Measurements from ENCODE around the gene FXYD6. TPM values are rescaled to one million over a fixed set of nuclear protein-coding genes. Genes with fewer than 3 reads are reported as not detected.

Gene FXYD6
- total RNA-seq, 1 experiment from 2014 or later: 1.0 TPM

DNA sequence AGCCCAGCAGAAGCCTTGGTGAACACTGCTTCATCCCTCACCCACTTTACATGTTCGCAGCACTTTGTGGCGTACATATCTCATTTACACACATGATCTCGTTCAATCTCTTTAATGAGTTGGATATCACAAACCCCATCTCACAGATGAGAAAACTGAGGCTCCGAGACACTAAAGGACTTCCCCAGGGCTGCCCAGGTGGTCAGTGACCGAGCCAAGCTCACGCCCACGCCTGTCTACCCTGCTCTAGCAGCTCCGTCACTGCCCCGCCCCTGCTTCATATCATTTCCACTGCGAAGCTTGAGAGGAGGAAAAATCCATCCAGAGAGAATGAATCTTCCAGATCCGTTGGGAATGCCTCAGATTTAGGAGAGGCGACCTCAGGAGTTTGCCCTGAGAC is 67.7 kb downstream of the FXYD6 start:
- TF ChIP-seq, protein P1, sequence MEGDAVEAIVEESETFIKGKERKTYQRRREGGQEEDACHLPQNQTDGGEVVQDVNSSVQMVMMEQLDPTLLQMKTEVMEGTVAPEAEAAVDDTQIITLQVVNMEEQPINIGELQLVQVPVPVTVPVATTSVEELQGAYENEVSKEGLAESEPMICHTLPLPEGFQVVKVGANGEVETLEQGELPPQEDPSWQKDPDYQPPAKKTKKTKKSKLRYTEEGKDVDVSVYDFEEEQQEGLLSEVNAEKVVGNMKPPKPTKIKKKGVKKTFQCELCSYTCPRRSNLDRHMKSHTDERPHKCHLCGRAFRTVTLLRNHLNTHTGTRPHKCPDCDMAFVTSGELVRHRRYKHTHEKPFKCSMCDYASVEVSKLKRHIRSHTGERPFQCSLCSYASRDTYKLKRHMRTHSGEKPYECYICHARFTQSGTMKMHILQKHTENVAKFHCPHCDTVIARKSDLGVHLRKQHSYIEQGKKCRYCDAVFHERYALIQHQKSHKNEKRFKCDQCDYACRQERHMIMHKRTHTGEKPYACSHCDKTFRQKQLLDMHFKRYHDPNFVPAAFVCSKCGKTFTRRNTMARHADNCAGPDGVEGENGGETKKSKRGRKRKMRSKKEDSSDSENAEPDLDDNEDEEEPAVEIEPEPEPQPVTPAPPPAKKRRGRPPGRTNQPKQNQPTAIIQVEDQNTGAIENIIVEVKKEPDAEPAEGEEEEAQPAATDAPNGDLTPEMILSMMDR (IDR thresholded peaks at IDR 0.05; ENCODE audit: insufficient read depth in 1 of 2, low read depth in 1 of 2, low read length in 1 of 2, severe bottlenecking in 1 of 2, unreplicated experiment in 1 of 2): no peak
- Histone ChIP-seq H3K36me3 (ENCODE audit: control insufficient read depth, insufficient read depth, low read length) (no peaks in the 10 kb centered on the region), H3K27me3 (replicated peaks; ENCODE audit: control insufficient read depth, insufficient read depth, low read length) (no peaks in the 10 kb centered on the region), H3K4me3 (ENCODE audit: low read depth, low read length) (no peak overlapping the region), H3K4me1 (no peaks in the 10 kb centered on the region), H3K9me3 (no peaks in the 10 kb centered on the region)
- Mint-ChIP-seq H3K4me1 (ENCODE audit: low read depth, unreplicated experiment) (peaks cover 8% of the 10 kb centered on the region), H3K27ac (ENCODE audit: unreplicated experiment) (no peak overlapping the region), H3K4me3 (ENCODE audit: unreplicated experiment) (no peak overlapping the region), H3K27me3 (ENCODE audit: insufficient read depth, unreplicated experiment) (peaks cover 14% of the 10 kb centered on the region), H3K36me3 (ENCODE audit: insufficient read depth, unreplicated experiment) (no peaks in the 10 kb centered on the region), H3K9me3 (ENCODE audit: unreplicated experiment) (no peaks in the 10 kb centered on the region)
- DNase-seq: no peak
- BruUV-seq (replicated peaks): no TSS peak
- ChIA-PET POLR2A (no interaction called here), CTCF (interaction anchor here (0.5 to 4.7 kb wide), 17 partner anchors 8 to 392 kb away, joined by 3 to 132 read pairs (median 5); no protein-coding TSS in a partner anchor)
- intact Hi-C loops (cut with micrococcal nuclease; ENCODE audit: unreplicated experiment): loop anchor here (1.0 to 5.0 kb wide), 3 partner anchors 91 to 382 kb away; no protein-coding TSS in a partner anchor

DNA sequence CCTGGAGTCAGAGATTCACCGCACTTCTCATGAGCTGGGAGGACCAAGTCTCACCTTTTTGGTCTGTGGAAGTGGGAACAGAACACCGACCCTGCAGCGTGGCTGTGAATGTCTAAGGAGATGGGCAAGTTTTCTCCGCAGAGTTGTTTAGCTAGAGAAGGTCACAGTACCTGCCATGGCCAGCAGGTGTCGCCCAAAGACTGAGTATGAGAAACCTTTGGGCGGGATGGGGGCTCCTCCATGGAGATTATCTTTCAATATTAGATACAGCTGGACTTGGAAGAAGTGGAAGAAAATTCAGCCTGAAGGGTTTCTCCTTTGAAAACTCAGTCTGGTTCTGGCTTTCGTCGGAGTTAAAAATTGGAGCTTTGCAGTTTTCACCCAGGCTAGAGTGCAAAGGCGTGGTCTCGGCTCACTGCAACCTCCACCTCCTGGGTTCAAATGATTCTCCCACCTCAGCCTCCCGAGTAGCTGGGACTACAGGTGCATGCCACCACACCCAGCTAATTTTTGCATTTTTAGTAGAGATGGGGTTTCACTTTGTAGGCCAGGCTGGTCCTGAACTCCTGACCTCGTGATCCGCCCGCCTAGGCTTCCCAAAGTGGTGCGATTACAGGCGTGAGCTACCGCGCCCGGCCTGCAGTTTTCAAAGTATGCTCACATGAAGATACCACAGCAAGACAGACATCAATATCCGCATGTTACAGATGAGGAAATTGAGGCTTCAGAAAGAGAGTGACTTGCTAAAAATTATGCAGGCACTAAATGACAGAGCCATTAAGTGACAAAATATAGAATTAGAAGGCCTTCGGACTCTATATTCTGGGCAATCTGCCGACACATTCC is 68.8 kb downstream of the FXYD6 start:
- no peak overlapping the region for H3K4me3 Mint-ChIP-seq (ENCODE audit: unreplicated experiment)
- H3K9me3 ChIP-seq: no peaks in the 10 kb centered on the region
- H3K4me1 Mint-ChIP-seq (ENCODE audit: low read depth, unreplicated experiment): no peaks in the 10 kb centered on the region
- no peaks in the 10 kb centered on the region for H3K4me1 ChIP-seq
- TF ChIP-seq, protein P1 (IDR thresholded peaks at IDR 0.05; ENCODE audit: insufficient read depth in 1 of 2, low read depth in 1 of 2, low read length in 1 of 2, severe bottlenecking in 1 of 2, unreplicated experiment in 1 of 2): peak; percentile 97 to 98
- peaks cover 15% of the 10 kb centered on the region for H3K27me3 Mint-ChIP-seq (ENCODE audit: insufficient read depth, unreplicated experiment)
- H3K4me3 ChIP-seq (ENCODE audit: low read depth, low read length): no peak overlapping the region
- H3K27me3 ChIP-seq (replicated peaks; ENCODE audit: control insufficient read depth, insufficient read depth, low read length): no peaks in the 10 kb centered on the region
- no peak overlapping the region for H3K27ac Mint-ChIP-seq (ENCODE audit: unreplicated experiment)
- H3K36me3 Mint-ChIP-seq (ENCODE audit: insufficient read depth, unreplicated experiment): no peaks in the 10 kb centered on the region
- H3K9me3 Mint-ChIP-seq (ENCODE audit: unreplicated experiment): no peaks in the 10 kb centered on the region
- CTCF ChIA-PET: interaction anchor here (0.6 to 4.7 kb wide), 28 partner anchors 7 to 1589 kb away, joined by 3 to 132 read pairs (median 4); partner anchors contain the start of gene TMPRSS4
- no TSS peak for BruUV-seq (replicated peaks)
- intact Hi-C loops (cut with micrococcal nuclease; ENCODE audit: unreplicated experiment): loop anchor here (1.0 to 5.0 kb wide), 3 partner anchors 10 to 140 kb away; no protein-coding TSS in a partner anchor
- H3K36me3 ChIP-seq (ENCODE audit: control insufficient read depth, insufficient read depth, low read length): no peaks in the 10 kb centered on the region
- POLR2A ChIA-PET: interaction anchor here (1.0 kb wide), 1 partner anchor 10 kb away, joined by 4 read pairs; no protein-coding TSS in a partner anchor
- DNase-seq: peak; percentile 76 to 85

DNA sequence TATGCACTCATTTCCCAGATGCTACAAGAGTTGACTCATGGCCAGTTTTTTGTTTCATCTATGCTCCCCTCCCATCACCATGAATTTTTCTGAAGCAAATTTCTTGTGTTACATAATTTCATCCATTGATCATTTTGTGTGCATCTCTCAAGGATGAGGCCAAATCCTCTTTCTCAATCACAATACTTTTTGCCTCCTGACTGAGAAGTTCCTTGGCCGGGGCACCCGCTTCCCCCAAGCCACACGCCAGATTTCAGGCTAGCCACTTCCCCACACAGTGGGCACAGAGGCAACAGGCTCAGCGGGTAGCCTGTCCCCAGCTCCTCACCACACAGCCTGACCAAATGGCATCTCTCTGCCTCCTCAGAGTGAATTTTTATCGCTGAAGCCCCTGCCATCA is 69.6 kb downstream of the FXYD6 start:
- Histone ChIP-seq H3K27me3 (replicated peaks; ENCODE audit: control insufficient read depth, insufficient read depth, low read length) (no peaks in the 10 kb centered on the region), H3K4me3 (ENCODE audit: low read depth, low read length) (no peak overlapping the region), H3K36me3 (ENCODE audit: control insufficient read depth, insufficient read depth, low read length) (no peaks in the 10 kb centered on the region), H3K4me1 (no peaks in the 10 kb centered on the region), H3K9me3 (no peaks in the 10 kb centered on the region)
- no peaks in the 10 kb centered on the region for H3K9me3 Mint-ChIP-seq (ENCODE audit: unreplicated experiment)
- DNase-seq: no peak
- H3K4me1 Mint-ChIP-seq (ENCODE audit: low read depth, unreplicated experiment): no peaks in the 10 kb centered on the region
- H3K27me3 Mint-ChIP-seq (ENCODE audit: insufficient read depth, unreplicated experiment): peaks cover 15% of the 10 kb centered on the region
- no peak overlapping the region for H3K4me3 Mint-ChIP-seq (ENCODE audit: unreplicated experiment)
- no TSS peak for BruUV-seq (replicated peaks)
- no peaks in the 10 kb centered on the region for H3K36me3 Mint-ChIP-seq (ENCODE audit: insufficient read depth, unreplicated experiment)
- intact Hi-C loops (cut with micrococcal nuclease; ENCODE audit: unreplicated experiment): loop anchor here (1.0 to 5.0 kb wide), 3 partner anchors 10 to 140 kb away; no protein-coding TSS in a partner anchor
- ChIA-PET POLR2A (interaction anchor here (1.0 kb wide), 1 partner anchor 11 kb away, joined by 4 read pairs; no protein-coding TSS in a partner anchor), CTCF (interaction anchor here (0.8 to 4.7 kb wide), 21 partner anchors 11 to 384 kb away, joined by 3 to 132 read pairs (median 5); partner anchors contain the start of gene TMPRSS4)
- no peak overlapping the region for H3K27ac Mint-ChIP-seq (ENCODE audit: unreplicated experiment)
- TF ChIP-seq, protein P1 (IDR thresholded peaks at IDR 0.05; ENCODE audit: insufficient read depth in 1 of 2, low read depth in 1 of 2, low read length in 1 of 2, severe bottlenecking in 1 of 2, unreplicated experiment in 1 of 2): no peak

All from Caco-2 (cell line).